ENCODE data around the gene KANSL2.

DNA sequence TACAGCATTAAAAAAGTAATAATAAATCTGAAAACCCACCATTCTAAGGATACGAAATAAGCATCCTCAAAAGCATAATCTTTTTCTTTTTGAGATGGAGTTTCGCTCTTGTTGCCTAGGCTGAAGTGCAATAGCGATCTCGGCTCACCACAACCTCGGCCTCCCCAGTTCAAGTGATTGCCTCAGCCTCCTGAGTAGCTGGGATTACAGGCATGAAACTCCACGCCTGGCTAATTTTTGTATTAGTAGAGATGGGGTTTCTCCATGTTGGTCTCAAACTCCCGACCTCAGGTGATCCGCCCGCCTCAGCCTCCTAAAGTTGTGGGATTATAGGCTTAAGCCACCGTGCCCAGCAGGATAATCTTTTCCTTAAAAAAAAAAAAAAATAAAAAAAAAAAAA, 30.2 kb upstream of the KANSL2 start:
- TF ChIP-seq, protein P1, sequence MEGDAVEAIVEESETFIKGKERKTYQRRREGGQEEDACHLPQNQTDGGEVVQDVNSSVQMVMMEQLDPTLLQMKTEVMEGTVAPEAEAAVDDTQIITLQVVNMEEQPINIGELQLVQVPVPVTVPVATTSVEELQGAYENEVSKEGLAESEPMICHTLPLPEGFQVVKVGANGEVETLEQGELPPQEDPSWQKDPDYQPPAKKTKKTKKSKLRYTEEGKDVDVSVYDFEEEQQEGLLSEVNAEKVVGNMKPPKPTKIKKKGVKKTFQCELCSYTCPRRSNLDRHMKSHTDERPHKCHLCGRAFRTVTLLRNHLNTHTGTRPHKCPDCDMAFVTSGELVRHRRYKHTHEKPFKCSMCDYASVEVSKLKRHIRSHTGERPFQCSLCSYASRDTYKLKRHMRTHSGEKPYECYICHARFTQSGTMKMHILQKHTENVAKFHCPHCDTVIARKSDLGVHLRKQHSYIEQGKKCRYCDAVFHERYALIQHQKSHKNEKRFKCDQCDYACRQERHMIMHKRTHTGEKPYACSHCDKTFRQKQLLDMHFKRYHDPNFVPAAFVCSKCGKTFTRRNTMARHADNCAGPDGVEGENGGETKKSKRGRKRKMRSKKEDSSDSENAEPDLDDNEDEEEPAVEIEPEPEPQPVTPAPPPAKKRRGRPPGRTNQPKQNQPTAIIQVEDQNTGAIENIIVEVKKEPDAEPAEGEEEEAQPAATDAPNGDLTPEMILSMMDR (IDR thresholded peaks at IDR 0.05) = no peak
- TF ChIP-seq CHD4 (IDR thresholded peaks at IDR 0.05; ENCODE audit: borderline replicate concordance) (no peak), EP300 (IDR thresholded peaks at IDR 0.05) (no peak), MYC (IDR thresholded peaks at IDR 0.05; ENCODE audit: borderline replicate concordance, low read length) (no peak), FOXS1 (CRISPR knock-in tag; IDR thresholded peaks at IDR 0.05) (no peak), POLR2A (IDR thresholded peaks at IDR 0.05; ENCODE audit: low read length) (no peak), TP53 (CRISPR knock-in tag; IDR thresholded peaks at IDR 0.05) (no peak), ESRRA (IDR thresholded peaks at IDR 0.05; ENCODE audit: borderline replicate concordance, low read length) (no peak), RAD21 (conservative IDR thresholded peaks at IDR 0.05 in 1 of 2, IDR thresholded peaks at IDR 0.05 in 1 of 2) (no peak), RCOR1 (IDR thresholded peaks at IDR 0.05; ENCODE audit: low read depth, low read length) (no peak)
- TF ChIP-seq, protein P2, sequence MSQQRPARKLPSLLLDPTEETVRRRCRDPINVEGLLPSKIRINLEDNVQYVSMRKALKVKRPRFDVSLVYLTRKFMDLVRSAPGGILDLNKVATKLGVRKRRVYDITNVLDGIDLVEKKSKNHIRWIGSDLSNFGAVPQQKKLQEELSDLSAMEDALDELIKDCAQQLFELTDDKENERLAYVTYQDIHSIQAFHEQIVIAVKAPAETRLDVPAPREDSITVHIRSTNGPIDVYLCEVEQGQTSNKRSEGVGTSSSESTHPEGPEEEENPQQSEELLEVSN (IDR thresholded peaks at IDR 0.05; ENCODE audit: borderline replicate concordance, low read depth) = no peak
- TF ChIP-seq, protein P3, sequence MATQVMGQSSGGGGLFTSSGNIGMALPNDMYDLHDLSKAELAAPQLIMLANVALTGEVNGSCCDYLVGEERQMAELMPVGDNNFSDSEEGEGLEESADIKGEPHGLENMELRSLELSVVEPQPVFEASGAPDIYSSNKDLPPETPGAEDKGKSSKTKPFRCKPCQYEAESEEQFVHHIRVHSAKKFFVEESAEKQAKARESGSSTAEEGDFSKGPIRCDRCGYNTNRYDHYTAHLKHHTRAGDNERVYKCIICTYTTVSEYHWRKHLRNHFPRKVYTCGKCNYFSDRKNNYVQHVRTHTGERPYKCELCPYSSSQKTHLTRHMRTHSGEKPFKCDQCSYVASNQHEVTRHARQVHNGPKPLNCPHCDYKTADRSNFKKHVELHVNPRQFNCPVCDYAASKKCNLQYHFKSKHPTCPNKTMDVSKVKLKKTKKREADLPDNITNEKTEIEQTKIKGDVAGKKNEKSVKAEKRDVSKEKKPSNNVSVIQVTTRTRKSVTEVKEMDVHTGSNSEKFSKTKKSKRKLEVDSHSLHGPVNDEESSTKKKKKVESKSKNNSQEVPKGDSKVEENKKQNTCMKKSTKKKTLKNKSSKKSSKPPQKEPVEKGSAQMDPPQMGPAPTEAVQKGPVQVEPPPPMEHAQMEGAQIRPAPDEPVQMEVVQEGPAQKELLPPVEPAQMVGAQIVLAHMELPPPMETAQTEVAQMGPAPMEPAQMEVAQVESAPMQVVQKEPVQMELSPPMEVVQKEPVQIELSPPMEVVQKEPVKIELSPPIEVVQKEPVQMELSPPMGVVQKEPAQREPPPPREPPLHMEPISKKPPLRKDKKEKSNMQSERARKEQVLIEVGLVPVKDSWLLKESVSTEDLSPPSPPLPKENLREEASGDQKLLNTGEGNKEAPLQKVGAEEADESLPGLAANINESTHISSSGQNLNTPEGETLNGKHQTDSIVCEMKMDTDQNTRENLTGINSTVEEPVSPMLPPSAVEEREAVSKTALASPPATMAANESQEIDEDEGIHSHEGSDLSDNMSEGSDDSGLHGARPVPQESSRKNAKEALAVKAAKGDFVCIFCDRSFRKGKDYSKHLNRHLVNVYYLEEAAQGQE (IDR thresholded peaks at IDR 0.05) = no peak

Data from A549 (cell line).